ENCODE data around the gene DUSP8.
"Not testable (repeated sequence)": the region's sequence is repeated elsewhere in the genome, so short reads cannot be mapped to it uniquely, and the experiment has no call there.

The DUSP8 gene

GRCh38 chr11:1572197-1573076, at the start of gene DUSP8:
Gene DUSP8, minus strand, starts transcription at chr11:1572271. Its CDS starts 6,445 bp downstream, at chr11:1565826.
- peak within 1 kb of the TSS; percentile 81 for H3K4me3 ChIP-seq
- DNase-seq (ENCODE audit: low spot score): peak; percentile 92
- no peak for TF ChIP-seq CTCF (IDR thresholded peaks at IDR 0.05)
- peak within 1 kb of the TSS; percentile 87 to 93 for H3K27ac ChIP-seq

GRCh38 chr11:1619449-1619848, 47.4 kb upstream of the DUSP8 start:
- Histone ChIP-seq H3K4me3 (no peak overlapping the region), H3K27ac (no peak overlapping the region)
- no peak for DNase-seq (ENCODE audit: low spot score)
- no peak for TF ChIP-seq CTCF (IDR thresholded peaks at IDR 0.05)

- Histone ChIP-seq H3K27ac (no peak overlapping the region), H3K4me3 (no peak overlapping the region)
- TF ChIP-seq CTCF (IDR thresholded peaks at IDR 0.05): no peak
- no peak for DNase-seq (ENCODE audit: low spot score)
These were observed 46.2 kb upstream of the DUSP8 start for GRCh38 chr11:1618231-1618630.

- no peak for TF ChIP-seq CTCF (IDR thresholded peaks at IDR 0.05)
These were observed 36.3 kb upstream of the DUSP8 start, which contains the start of gene KRTAP5-3 for GRCh38 chr11:1608363-1608762. Gene KRTAP5-3, minus strand, starts transcription at chr11:1608463. Its CDS starts 78 bp downstream, at chr11:1608385.

GRCh38 chr11:1607901-1608300, 35.8 kb upstream of the DUSP8 start:
- H3K4me3 ChIP-seq; H3K27ac ChIP-seq; DNase-seq (ENCODE audit: low spot score): not testable (repeated sequence)

More at GRCh38 chr11:1608363-1608762, 36.3 kb upstream of the DUSP8 start, which contains the start of gene KRTAP5-3:
- H3K4me3 ChIP-seq: no peak within 1 kb of the TSS
- H3K27ac ChIP-seq: no peak within 1 kb of the TSS
- DNase-seq (ENCODE audit: low spot score): no peak

GRCh38 chr11:1607156-1607845, 35.2 kb upstream of the DUSP8 start:
- H3K27ac ChIP-seq; H3K4me3 ChIP-seq; DNase-seq (ENCODE audit: low spot score): not testable (repeated sequence)

- not testable (repeated sequence) for H3K27ac ChIP-seq; H3K4me3 ChIP-seq; DNase-seq (ENCODE audit: low spot score)
These were observed 33.9 kb upstream of the DUSP8 start for GRCh38 chr11:1605923-1606322.

- Histone ChIP-seq H3K4me3 (no peak overlapping the region), H3K27ac (no peak overlapping the region)
- no peak for TF ChIP-seq CTCF (IDR thresholded peaks at IDR 0.05)
- no peak for DNase-seq (ENCODE audit: low spot score)
These were observed 32.6 kb upstream of the DUSP8 start for GRCh38 chr11:1604711-1605110.

All from coronary artery (tissue), 2 donors.